H1 (cell line): ENCODE data around the gene PTPA. TPM values are rescaled to one million over a fixed set of nuclear protein-coding genes. Genes with fewer than 3 reads are reported as not detected.

ENCODE experiments used
- CTCF ChIA-PET: fragments of 300-600 bp; sonication (Branson Sonifier 250); formaldehyde crosslinking; loops from one replicate; lab custom pipeline; 2021; ENCODE audit not compliant: partially characterized antibody; lab: Charles Lee
- POLR2A ChIA-PET: fragments of 300-600 bp; sonication (Branson Sonifier 250); formaldehyde crosslinking; loops from one replicate; lab custom pipeline; 2021; ENCODE audit warnings: inconsistent platforms; ENCODE audit not compliant: partially characterized antibody; lab: Charles Lee
- DNase-seq, 2 experiments: peaks; one replicate each; pipeline versions ENCODE4 v3.0.0 to v3.0.0-alpha.2; 2010 to 2022; ENCODE audit warnings: low spot score in 2 of 2, low read depth in 1 of 2, mixed read lengths in 1 of 2
- FAIRE-seq: peaks from 2 replicates; lab custom pipeline; 2011; peaks lifted over from hg19 to GRCh38; lab: Jason Lieb, UNC
- H2AFZ ChIP-seq: 2 replicates; pipeline ENCODE4 v1.8.1; 2012; ENCODE audit warnings: low read length, inconsistent platforms
- H2AK5ac ChIP-seq: 2 replicates; pipeline ENCODE4 v1.6.1; 2013; ENCODE audit warnings: low read depth, low read length
- H2BK120ac ChIP-seq: replicated peaks from 2 replicates; pipeline ENCODE3; 2013; ENCODE audit warnings: low read depth, low read length, inconsistent platforms
- H2BK12ac ChIP-seq: 2 replicates; pipeline ENCODE4 v1.6.1; 2013; ENCODE audit warnings: low read depth, low read length
- H2BK15ac ChIP-seq: 2 replicates; pipeline ENCODE4 v1.6.1; 2013; ENCODE audit warnings: low read length
- H2BK20ac ChIP-seq: 2 replicates; pipeline ENCODE4 v1.6.1; 2013; ENCODE audit warnings: low read length
- H2BK5ac ChIP-seq: 2 replicates; pipeline ENCODE4 v1.6.1; 2013; ENCODE audit warnings: low read depth, low read length
- H3K14ac ChIP-seq: 2 replicates; pipeline ENCODE4 v1.6.1; 2013; ENCODE audit warnings: inconsistent platforms; ENCODE audit not compliant: insufficient read length
- H3K18ac ChIP-seq: 2 replicates; pipeline ENCODE4 v1.6.1; 2013; ENCODE audit warnings: low read length; ENCODE audit errors: extremely low read depth
- H3K23ac ChIP-seq: 2 replicates; pipeline ENCODE4 v1.6.1; 2013; ENCODE audit warnings: inconsistent platforms; ENCODE audit not compliant: insufficient read length
- H3K23me2 ChIP-seq: 2 replicates; pipeline ENCODE4 v1.6.1; 2013; ENCODE audit warnings: low read depth, low read length
- H3K27ac ChIP-seq: 2 replicates; pipeline ENCODE4 v1.6.1; 2011; ENCODE audit warnings: low read depth, low read length, inconsistent platforms
- H3K27me3 ChIP-seq, 4 experiments: replicated peaks in 1 of 4; 1 replicate in 1 of 4; 2 replicates in 3 of 4; pipeline versions ENCODE4 v1.6.1 to v1.8.1; 2011 to 2013; ENCODE audit warnings: low read length in 3 of 4, mild to moderate bottlenecking in 3 of 4, inconsistent platforms in 2 of 4, mixed read lengths in 2 of 4, moderate library complexity in 1 of 4; ENCODE audit not compliant: control insufficient read depth in 3 of 4, insufficient read depth in 3 of 4; ENCODE audit errors: extremely low read depth in 1 of 4
- H3K36me3 ChIP-seq, 4 experiments: 2 replicates each; pipeline versions ENCODE4 v1.6.1 to v1.8.1; 2011 to 2013; ENCODE audit warnings: mild to moderate bottlenecking in 4 of 4, low read length in 3 of 4, moderate library complexity in 2 of 4, control low read depth in 1 of 4, inconsistent platforms in 1 of 4; ENCODE audit not compliant: insufficient read depth in 4 of 4, control insufficient read depth in 2 of 4
- H3K4ac ChIP-seq: replicated peaks from 2 replicates; pipeline ENCODE3; 2013; ENCODE audit warnings: low read length, low read depth, mixed read lengths, inconsistent platforms; ENCODE audit not compliant: insufficient read length
- H3K4me1 ChIP-seq, 4 experiments: replicated peaks in 1 of 4; 1 replicate in 1 of 4; 2 replicates in 3 of 4; pipeline versions ENCODE4 v1.6.1 to v1.8.1; 2011 to 2013; ENCODE audit warnings: low read length in 3 of 4, inconsistent platforms in 2 of 4, mixed read lengths in 1 of 4; ENCODE audit not compliant: insufficient read depth in 4 of 4, control insufficient read depth in 3 of 4
- H3K4me2 ChIP-seq, 2 experiments: 2 replicates each; pipeline versions ENCODE4 v1.6.1 to v1.8.1; 2011 to 2013; ENCODE audit warnings: low read depth in 2 of 2, low read length in 2 of 2, control low read depth in 1 of 2, inconsistent platforms in 1 of 2, mild to moderate bottlenecking in 1 of 2; ENCODE audit not compliant: insufficient read depth in 1 of 2
- H3K4me3 ChIP-seq, 4 experiments: fragments of 200-600, 300-600 bp in 1 of 4; sonication (generic), shearing (Covaris generic), sonication (Bioruptor Twin) in 1 of 4; 2 replicates each; pipeline versions ENCODE4 v1.5.1 to v1.8.1; 2011 to 2016; ENCODE audit warnings: low read length in 4 of 4, low read depth in 3 of 4, control low read depth in 2 of 4, inconsistent platforms in 2 of 4, mild to moderate bottlenecking in 2 of 4, mixed read lengths in 1 of 4, moderate library complexity in 1 of 4; ENCODE audit not compliant: insufficient read depth in 2 of 4; ENCODE audit errors: extremely low read depth in 1 of 4
- H3K56ac ChIP-seq: replicated peaks from 2 replicates; pipeline ENCODE3; 2013; ENCODE audit warnings: low read depth, mild to moderate bottlenecking, mixed read lengths, low read length, inconsistent platforms; ENCODE audit not compliant: insufficient read length
- H3K79me1 ChIP-seq: 2 replicates; pipeline ENCODE4 v1.6.1; 2013; ENCODE audit warnings: low read depth, low read length, control low read depth
- H3K79me2 ChIP-seq, 2 experiments: 2 replicates each; pipeline versions ENCODE4 v1.6.1 to v1.8.1; 2012 to 2013; ENCODE audit warnings: low read length in 2 of 2, mild to moderate bottlenecking in 2 of 2, inconsistent platforms in 1 of 2; ENCODE audit not compliant: insufficient read depth in 2 of 2, control insufficient read depth in 1 of 2
- H3K9ac ChIP-seq, 4 experiments: replicated peaks in 1 of 4; 1 replicate in 1 of 4; 2 replicates in 3 of 4; pipeline versions ENCODE4 v1.6.1 to v1.8.1; 2011 to 2013; ENCODE audit warnings: low read depth in 3 of 4, low read length in 3 of 4, control low read depth in 2 of 4, mild to moderate bottlenecking in 2 of 4, moderate library complexity in 2 of 4, inconsistent platforms in 1 of 4; ENCODE audit errors: extremely low read depth in 1 of 4
- H3K9me3 ChIP-seq, 2 experiments: 2 replicates each; pipeline versions ENCODE4 v1.6.1 to v1.8.1; 2012 to 2013; ENCODE audit warnings: mild to moderate bottlenecking in 2 of 2, moderate library complexity in 2 of 2, control low read depth in 1 of 2, inconsistent platforms in 1 of 2, low read depth in 1 of 2, low read length in 1 of 2, mixed read lengths in 1 of 2; ENCODE audit not compliant: insufficient read depth in 2 of 2
- H4K20me1 ChIP-seq, 2 experiments: replicated peaks in 1 of 2; 2 replicates each; pipeline versions ENCODE3 to v1.8.1; 2011 to 2013; ENCODE audit warnings: inconsistent platforms in 2 of 2, low read length in 2 of 2, mild to moderate bottlenecking in 1 of 2; ENCODE audit not compliant: insufficient read depth in 2 of 2, control insufficient read depth in 1 of 2
- H4K5ac ChIP-seq: 2 replicates; pipeline ENCODE4 v1.6.1; 2013; ENCODE audit warnings: low read length, low read depth, mixed read lengths, inconsistent platforms; ENCODE audit not compliant: insufficient read length
- H4K8ac ChIP-seq: 2 replicates; pipeline ENCODE4 v1.8.0; 2013; ENCODE audit warnings: mild to moderate bottlenecking, moderate library complexity, low read length, inconsistent platforms; ENCODE audit not compliant: insufficient read depth; ENCODE audit errors: extremely low read depth
- H4K91ac ChIP-seq: replicated peaks from 2 replicates; pipeline ENCODE3; 2013; ENCODE audit warnings: low read length, mixed read lengths, inconsistent platforms; ENCODE audit not compliant: insufficient read length
- POLR2A ChIP-seq, 2 experiments: IDR thresholded peaks; 1 replicate in 1 of 2; 2 replicates in 1 of 2; pipeline ENCODE4 v1.6.1; 2011; ENCODE audit warnings: low read depth in 2 of 2, low read length in 2 of 2, mild to moderate bottlenecking in 2 of 2; ENCODE audit errors: control extremely low read depth in 1 of 2
- RFX5 ChIP-seq: IDR thresholded peaks from 2 replicates; pipeline ENCODE4 v1.6.1; 2011; ENCODE audit warnings: low read depth, low read length, improper control_type of control experiment, borderline replicate concordance
- WGBS, 2 experiments: shearing (Covaris generic) in 1 of 2; methylation state at CpG; one replicate each; pipeline versions ENCODE4 v1.1.6 to v1.1.7; 2013 to 2015; ENCODE audit warnings: low lambda C conversion rate in 2 of 2, mixed read lengths in 2 of 2, inconsistent platforms in 1 of 2, low coverage in 1 of 2, missing lambda C conversion rate in 1 of 2; ENCODE audit not compliant: insufficient replicate concordance in 2 of 2, insufficient coverage in 1 of 2, insufficient read length in 1 of 2; ENCODE audit errors: extremely low coverage in 1 of 2, missing lambda C conversion rate in 1 of 2; 5-methylcytosine and 5-hydroxymethylcytosine counted together
- polyA plus RNA-seq, 7 experiments: library from polyadenylated mRNA; depleted of rRNA in 3 of 7; stranded (reverse) in 5 of 7; unstranded in 2 of 7; fragments of >200 nt in 5 of 7; fragments of 200-250 nt in 2 of 7; gene quantifications; 1 replicate in 5 of 7; 2 replicates in 1 of 7; 4 replicates in 1 of 7; pipeline versions ENCODE4 v1.2.1 to v1.2.3, GENCODE V29; 2011 to 2013; ENCODE audit warnings: missing spikeins in 2 of 7, mixed read lengths in 2 of 7
- total RNA-seq: library from RNA; stranded (reverse); fragmentation: NEBNext Ultra II Directional; extraction: Animal tissue kit (Norgen Biotek cat#: 25700); gene quantifications from 2 replicates; pipeline ENCODE4 v1.2.1, GENCODE V29; 2021

PTPA gene
- total and polyA plus RNA-seq, 2 of the 8 experiments (the other 6 are each of a cell fraction or from before 2014, with no cell fraction given) = 114 to 145 TPM

- peaks cover 0 to 16% (median 7%) of the 10 kb centered on the region in 4 experiments; a peak in 5 of 8 replicates for H3K36me3 ChIP-seq
- H2AK5ac ChIP-seq = no peak overlapping the region
- no peaks in the 10 kb centered on the region for H3K9me3 ChIP-seq
- no peak overlapping the region for H3K4ac ChIP-seq
- ChIA-PET CTCF (interaction anchor here (0.9 to 1.4 kb wide), 2 partner anchors 16 to 26 kb away, joined by 3 to 6 read pairs; no protein-coding TSS in a partner anchor), POLR2A (interaction anchor here (0.6 to 2.2 kb wide), 6 partner anchors 10 to 251 kb away, joined by 3 to 12 read pairs (median 3); partner anchors contain the start of gene DOLPP1)
- no peaks in the 10 kb centered on the region for H3K79me1 ChIP-seq
- H3K4me1 ChIP-seq = peaks cover 6 to 19% (median 17%) of the 10 kb centered on the region in 4 experiments
- H2BK5ac ChIP-seq = peak overlapping the region; percentile 75
- 87% methylated on average over 21 of the region's 21 CpGs; no CpG with 5 or more reads in 1 of the 2 experiments for WGBS, 2 experiments
- peak overlapping the region; percentile 47; the same call in 1 of the 2 replicates for H3K27ac ChIP-seq
- H2BK12ac ChIP-seq = peak overlapping the region; percentile 75; the same call in 1 of the 2 replicates
- no peak overlapping the region for H2AFZ ChIP-seq
- peaks cover 1 to 3% of the 10 kb centered on the region in 2 experiments for H4K20me1 ChIP-seq
- TF ChIP-seq RFX5 (no peak), POLR2A (IDR thresholded peaks at IDR 0.05; ENCODE audit: control extremely low read depth in 1 of 2, low read depth in 2 of 2, low read length in 2 of 2) (0 out of 3 replicates have a peak, but pooled peaks of 1 of the 2 experiments have one; percentile 22)
- H3K4me3 ChIP-seq = peak overlapping the region in 1 of 4 experiments; percentile 33; a peak in 1 of 8 replicates
- H2BK120ac ChIP-seq = no peak overlapping the region
- H3K23me2 ChIP-seq = no peaks in the 10 kb centered on the region
- FAIRE-seq (no peak), DNase-seq (peak in 1 of 2 experiments; percentile 50)
- H3K79me2 ChIP-seq = no peaks in the 10 kb centered on the region
- H2BK15ac ChIP-seq = no peak overlapping the region
- H3K9ac ChIP-seq = peak overlapping the region in 2 of 4 experiments; percentile 4 to 28; a peak in 2 of 7 replicates
- no peak overlapping the region; the same call in 1 of the 2 replicates for H4K8ac ChIP-seq
- no peaks in the 10 kb centered on the region for H3K27me3 ChIP-seq
- H3K18ac ChIP-seq = peak overlapping the region; percentile 36
- H2BK20ac ChIP-seq = no peak overlapping the region; the same call in 1 of the 2 replicates
- no peak overlapping the region for H4K5ac ChIP-seq
- H3K56ac ChIP-seq = no peak overlapping the region
- no peak overlapping the region for H4K91ac ChIP-seq
- H3K23ac ChIP-seq = no peak overlapping the region
- no peak overlapping the region for H3K14ac ChIP-seq
- peak overlapping the region; percentile 63 to 81; a peak in 3 of 4 replicates for H3K4me2 ChIP-seq
Measured at GRCh38 chr9:129070696-129071525, 40.3 kb upstream of the PTPA start.
